ENCODE data around the gene PTTG2.

DNA sequence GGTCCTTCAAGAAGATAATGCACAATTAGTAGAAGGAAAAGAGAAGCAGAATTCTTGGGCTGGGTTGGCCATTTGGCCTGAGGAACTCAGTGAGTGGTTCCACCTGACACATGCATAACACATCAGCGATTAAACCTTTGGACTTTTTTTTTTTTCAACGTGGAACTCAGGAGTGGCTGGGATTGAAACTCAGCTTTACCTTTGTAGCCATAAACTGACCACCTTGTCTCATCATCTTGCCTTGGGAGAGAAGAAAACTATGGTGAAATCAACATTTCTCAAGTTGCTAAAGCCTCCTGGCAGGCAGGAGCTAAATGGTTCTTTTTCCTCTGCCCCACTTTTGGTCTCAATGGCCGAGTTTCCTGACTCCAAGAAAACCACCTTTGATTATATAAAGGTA lies 16.3 kb downstream of the PTTG2 start:
- TF ChIP-seq, protein P1, sequence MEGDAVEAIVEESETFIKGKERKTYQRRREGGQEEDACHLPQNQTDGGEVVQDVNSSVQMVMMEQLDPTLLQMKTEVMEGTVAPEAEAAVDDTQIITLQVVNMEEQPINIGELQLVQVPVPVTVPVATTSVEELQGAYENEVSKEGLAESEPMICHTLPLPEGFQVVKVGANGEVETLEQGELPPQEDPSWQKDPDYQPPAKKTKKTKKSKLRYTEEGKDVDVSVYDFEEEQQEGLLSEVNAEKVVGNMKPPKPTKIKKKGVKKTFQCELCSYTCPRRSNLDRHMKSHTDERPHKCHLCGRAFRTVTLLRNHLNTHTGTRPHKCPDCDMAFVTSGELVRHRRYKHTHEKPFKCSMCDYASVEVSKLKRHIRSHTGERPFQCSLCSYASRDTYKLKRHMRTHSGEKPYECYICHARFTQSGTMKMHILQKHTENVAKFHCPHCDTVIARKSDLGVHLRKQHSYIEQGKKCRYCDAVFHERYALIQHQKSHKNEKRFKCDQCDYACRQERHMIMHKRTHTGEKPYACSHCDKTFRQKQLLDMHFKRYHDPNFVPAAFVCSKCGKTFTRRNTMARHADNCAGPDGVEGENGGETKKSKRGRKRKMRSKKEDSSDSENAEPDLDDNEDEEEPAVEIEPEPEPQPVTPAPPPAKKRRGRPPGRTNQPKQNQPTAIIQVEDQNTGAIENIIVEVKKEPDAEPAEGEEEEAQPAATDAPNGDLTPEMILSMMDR (IDR thresholded peaks at IDR 0.05) = no peak
- no peak for TF ChIP-seq POLR2A (IDR thresholded peaks at IDR 0.05; ENCODE audit: low read depth)
- no peak for TF ChIP-seq POLR2AphosphoS5 (IDR thresholded peaks at IDR 0.05)
- no peak for TF ChIP-seq EP300 (IDR thresholded peaks at IDR 0.05)
